Measurements from ENCODE around the gene PCDHB8.
"Not testable (repeated sequence)": the region's sequence is repeated elsewhere in the genome, so short reads cannot be mapped to it uniquely, and the experiment has no call there.

Gene PCDHB8

GRCh38 chr5:141157356-141157755 is 20.2 kb upstream of the PCDHB8 start:
- not testable (repeated sequence) for H3K4me1 ChIP-seq (ENCODE audit: control insufficient read depth, insufficient read depth, low read length, unreplicated experiment); H3K36me3 ChIP-seq (ENCODE audit: insufficient read depth, low read length); H3K4me3 ChIP-seq (ENCODE audit: low read depth, low read length); H3K79me2 ChIP-seq (ENCODE audit: control insufficient read depth, insufficient read depth, low read length, unreplicated experiment); H3K27me3 ChIP-seq (ENCODE audit: insufficient read depth, low read length); H2AFZ ChIP-seq (ENCODE audit: low read length, unreplicated experiment); H3K27ac ChIP-seq (ENCODE audit: low read depth, low read length)

GRCh38 chr5:141157901-141158300 is 19.7 kb upstream of the PCDHB8 start:
- H3K27ac ChIP-seq (ENCODE audit: low read depth, low read length); H3K27me3 ChIP-seq (ENCODE audit: insufficient read depth, low read length); H2AFZ ChIP-seq (ENCODE audit: low read length, unreplicated experiment); H3K36me3 ChIP-seq (ENCODE audit: insufficient read depth, low read length); H3K4me3 ChIP-seq (ENCODE audit: low read depth, low read length); H3K4me1 ChIP-seq (ENCODE audit: control insufficient read depth, insufficient read depth, low read length, unreplicated experiment); H3K79me2 ChIP-seq (ENCODE audit: control insufficient read depth, insufficient read depth, low read length, unreplicated experiment): not testable (repeated sequence)

- no peak within 1 kb of the TSS for H3K4me3 ChIP-seq (ENCODE audit: low read depth, low read length)
These were observed 5.0 kb upstream of the PCDHB8 start, which contains the start of gene PCDHB7 for GRCh38 chr5:141172381-141173204. Gene PCDHB7 (plus strand): TSS chr5:141172644. CDS start chr5:141172836, 192 bp downstream.

GRCh38 chr5:141174291-141175104 is 3.1 kb upstream of the PCDHB8 start:
- not testable (repeated sequence) for H3K79me2 ChIP-seq (ENCODE audit: control insufficient read depth, insufficient read depth, low read length, unreplicated experiment); H3K4me3 ChIP-seq (ENCODE audit: low read depth, low read length); H3K36me3 ChIP-seq (ENCODE audit: insufficient read depth, low read length); H3K27ac ChIP-seq (ENCODE audit: low read depth, low read length); H3K4me1 ChIP-seq (ENCODE audit: control insufficient read depth, insufficient read depth, low read length, unreplicated experiment); H2AFZ ChIP-seq (ENCODE audit: low read length, unreplicated experiment)
- H3K27me3 ChIP-seq (ENCODE audit: insufficient read depth, low read length), result peaks cover 36% of the 10 kb centered on the region

More at GRCh38 chr5:141172381-141173204, 5.0 kb upstream of the PCDHB8 start, which contains the start of gene PCDHB7:
- no peaks in the 10 kb centered on the region for H3K4me1 ChIP-seq (ENCODE audit: control insufficient read depth, insufficient read depth, low read length, unreplicated experiment)
- no peaks in the 10 kb centered on the region for H3K79me2 ChIP-seq (ENCODE audit: control insufficient read depth, insufficient read depth, low read length, unreplicated experiment)
- no peak within 1 kb of the TSS for H3K27ac ChIP-seq (ENCODE audit: low read depth, low read length)
- no peaks in the 10 kb centered on the region for H3K36me3 ChIP-seq (ENCODE audit: insufficient read depth, low read length)
- H2AFZ ChIP-seq (ENCODE audit: low read length, unreplicated experiment), result peak within 1 kb of the TSS; percentile 41
- H3K27me3 ChIP-seq (ENCODE audit: insufficient read depth, low read length), result peaks cover 27% of the 10 kb centered on the region

GRCh38 chr5:141175933-141176332 is 1.7 kb upstream of the PCDHB8 start:
- Histone ChIP-seq H3K4me1 (ENCODE audit: control insufficient read depth, insufficient read depth, low read length, unreplicated experiment) (no peaks in the 10 kb centered on the region), H3K4me3 (ENCODE audit: low read depth, low read length) (no peak overlapping the region), H2AFZ (ENCODE audit: low read length, unreplicated experiment) (no peak overlapping the region), H3K27me3 (ENCODE audit: insufficient read depth, low read length) (peaks cover 36% of the 10 kb centered on the region), H3K36me3 (ENCODE audit: insufficient read depth, low read length) (no peaks in the 10 kb centered on the region), H3K79me2 (ENCODE audit: control insufficient read depth, insufficient read depth, low read length, unreplicated experiment) (no peaks in the 10 kb centered on the region), H3K27ac (ENCODE audit: low read depth, low read length) (no peak overlapping the region)

DNA sequence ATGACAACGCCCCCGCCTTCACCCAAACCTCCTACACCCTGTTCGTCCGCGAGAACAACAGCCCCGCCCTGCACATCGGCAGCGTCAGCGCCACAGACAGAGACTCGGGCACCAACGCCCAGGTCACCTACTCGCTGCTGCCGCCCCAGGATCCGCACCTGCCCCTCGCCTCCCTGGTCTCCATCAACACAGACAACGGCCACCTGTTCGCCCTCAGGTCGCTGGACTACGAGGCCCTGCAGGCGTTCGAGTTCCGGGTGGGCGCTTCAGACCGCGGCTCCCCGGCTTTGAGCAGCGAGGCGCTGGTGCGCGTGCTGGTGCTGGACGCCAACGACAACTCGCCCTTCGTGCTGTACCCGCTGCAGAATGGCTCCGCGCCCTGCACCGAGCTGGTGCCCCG is 1.8 kb downstream of the PCDHB8 start:
- not testable (repeated sequence) for H3K79me2 ChIP-seq (ENCODE audit: control insufficient read depth, insufficient read depth, low read length, unreplicated experiment); H2AFZ ChIP-seq (ENCODE audit: low read length, unreplicated experiment); H3K27ac ChIP-seq (ENCODE audit: low read depth, low read length); H3K4me3 ChIP-seq (ENCODE audit: low read depth, low read length); H3K36me3 ChIP-seq (ENCODE audit: insufficient read depth, low read length); H3K4me1 ChIP-seq (ENCODE audit: control insufficient read depth, insufficient read depth, low read length, unreplicated experiment)
- H3K27me3 ChIP-seq (ENCODE audit: insufficient read depth, low read length), result peaks cover 29% of the 10 kb centered on the region

- not testable (repeated sequence) for H3K27ac ChIP-seq (ENCODE audit: low read depth, low read length); H2AFZ ChIP-seq (ENCODE audit: low read length, unreplicated experiment); H3K4me3 ChIP-seq (ENCODE audit: low read depth, low read length); H3K36me3 ChIP-seq (ENCODE audit: insufficient read depth, low read length); H3K4me1 ChIP-seq (ENCODE audit: control insufficient read depth, insufficient read depth, low read length, unreplicated experiment); H3K79me2 ChIP-seq (ENCODE audit: control insufficient read depth, insufficient read depth, low read length, unreplicated experiment)
- peaks cover 28% of the 10 kb centered on the region for H3K27me3 ChIP-seq (ENCODE audit: insufficient read depth, low read length)
These were observed 2.3 kb downstream of the PCDHB8 start for GRCh38 chr5:141179876-141180275.

GRCh38 chr5:141180313-141180712 is 2.7 kb downstream of the PCDHB8 start:
- no peaks in the 10 kb centered on the region for H3K4me1 ChIP-seq (ENCODE audit: control insufficient read depth, insufficient read depth, low read length, unreplicated experiment)
- no peak overlapping the region for H2AFZ ChIP-seq (ENCODE audit: low read length, unreplicated experiment)
- peaks cover 24% of the 10 kb centered on the region for H3K27me3 ChIP-seq (ENCODE audit: insufficient read depth, low read length)
- no peaks in the 10 kb centered on the region for H3K36me3 ChIP-seq (ENCODE audit: insufficient read depth, low read length)
- no peak overlapping the region for H3K4me3 ChIP-seq (ENCODE audit: low read depth, low read length)
- H3K79me2 ChIP-seq (ENCODE audit: control insufficient read depth, insufficient read depth, low read length, unreplicated experiment), result no peaks in the 10 kb centered on the region
- H3K27ac ChIP-seq (ENCODE audit: low read depth, low read length), result no peak overlapping the region

DNA sequence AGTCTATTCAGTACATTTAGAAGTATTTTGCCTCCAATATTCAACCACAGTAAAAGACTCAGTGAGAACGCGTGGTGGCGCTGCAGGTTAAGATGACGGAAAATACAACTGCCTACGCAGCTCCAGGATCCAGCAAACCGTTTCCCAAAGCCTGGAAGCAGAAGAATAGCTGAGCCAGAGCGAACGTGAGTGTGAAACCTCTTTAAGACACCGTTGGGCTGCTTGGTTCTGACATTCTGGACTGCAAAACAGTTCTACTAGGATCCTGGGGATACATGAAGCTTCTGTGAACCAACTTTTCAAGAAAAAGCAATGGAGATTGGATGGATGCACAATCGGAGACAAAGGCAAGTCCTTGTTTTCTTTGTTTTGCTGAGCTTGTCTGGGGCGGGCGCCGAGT is 4.7 kb downstream of the PCDHB8 start, which contains the start of gene PCDHB16:
PCDHB16 (plus strand) TSS at position 140 of the 400 bp plus-strand sequence; CDS start at position 313, 173 bp downstream.
- no peak within 1 kb of the TSS for H3K4me3 ChIP-seq (ENCODE audit: low read depth, low read length)
- H3K36me3 ChIP-seq (ENCODE audit: insufficient read depth, low read length), result no peaks in the 10 kb centered on the region
- H3K27ac ChIP-seq (ENCODE audit: low read depth, low read length), result no peak within 1 kb of the TSS
- H3K79me2 ChIP-seq (ENCODE audit: control insufficient read depth, insufficient read depth, low read length, unreplicated experiment), result no peaks in the 10 kb centered on the region
- peaks cover 13% of the 10 kb centered on the region for H3K27me3 ChIP-seq (ENCODE audit: insufficient read depth, low read length)
- H2AFZ ChIP-seq (ENCODE audit: low read length, unreplicated experiment), result no peak within 1 kb of the TSS
- H3K4me1 ChIP-seq (ENCODE audit: control insufficient read depth, insufficient read depth, low read length, unreplicated experiment), result no peaks in the 10 kb centered on the region

DNA sequence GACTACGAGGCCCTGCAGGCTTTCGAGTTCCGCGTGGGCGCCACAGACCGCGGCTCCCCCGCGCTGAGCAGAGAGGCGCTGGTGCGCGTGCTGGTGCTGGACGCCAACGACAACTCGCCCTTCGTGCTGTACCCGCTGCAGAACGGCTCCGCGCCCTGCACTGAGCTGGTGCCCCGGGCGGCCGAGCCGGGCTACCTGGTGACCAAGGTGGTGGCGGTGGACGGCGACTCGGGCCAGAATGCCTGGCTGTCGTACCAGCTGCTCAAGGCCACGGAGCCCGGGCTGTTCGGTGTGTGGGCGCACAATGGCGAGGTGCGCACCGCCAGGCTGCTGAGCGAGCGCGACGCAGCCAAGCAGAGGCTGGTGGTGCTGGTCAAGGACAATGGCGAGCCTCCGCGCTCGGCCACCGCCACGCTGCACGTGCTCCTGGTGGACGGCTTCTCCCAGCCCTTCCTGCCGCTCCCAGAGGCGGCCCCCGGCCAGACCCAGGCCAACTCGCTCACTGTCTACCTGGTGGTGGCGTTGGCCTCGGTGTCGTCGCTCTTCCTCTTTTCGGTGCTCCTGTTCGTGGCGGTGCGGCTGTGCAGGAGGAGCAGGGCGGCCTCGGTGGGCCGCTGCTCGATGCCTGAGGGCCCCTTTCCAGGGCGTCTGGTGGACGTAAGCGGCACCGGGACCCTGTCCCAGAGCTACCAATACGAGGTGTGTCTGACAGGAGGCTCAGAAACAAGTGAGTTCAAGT is 6.7 kb downstream of the PCDHB8 start:
- not testable (repeated sequence) for H3K4me1 ChIP-seq (ENCODE audit: control insufficient read depth, insufficient read depth, low read length, unreplicated experiment); H3K27ac ChIP-seq (ENCODE audit: low read depth, low read length); H3K79me2 ChIP-seq (ENCODE audit: control insufficient read depth, insufficient read depth, low read length, unreplicated experiment); H3K36me3 ChIP-seq (ENCODE audit: insufficient read depth, low read length); H2AFZ ChIP-seq (ENCODE audit: low read length, unreplicated experiment); H3K27me3 ChIP-seq (ENCODE audit: insufficient read depth, low read length); H3K4me3 ChIP-seq (ENCODE audit: low read depth, low read length)
